Astrocyte of the cerebellum (primary cell): ENCODE results near the gene TUBGCP5.

Source experiments
- DNase-seq: peaks from one replicate; pipeline ENCODE4 v3.0.0-alpha.2; 2011; ENCODE audit warnings: low read depth
- H3K4me3 ChIP-seq: 2 replicates; pipeline ENCODE4 v1.5.1; 2011; ENCODE audit warnings: mild to moderate bottlenecking, low read depth, low read length, moderate library complexity
- in situ Hi-C: cut with HindIII; loops from 2 replicates; pipeline ENCODE4 v1.10.0; 2017; ENCODE audit warnings: low sequenced_read_pairs
- TF ChIP-seq, protein P1 (sequence below): IDR thresholded peaks from 2 replicates; pipeline ENCODE4 v1.5.1; 2012; ENCODE audit warnings: low read length, low read depth, moderate library complexity, mild to moderate bottlenecking; ENCODE audit errors: missing control alignments

TUBGCP5 gene

DNA sequence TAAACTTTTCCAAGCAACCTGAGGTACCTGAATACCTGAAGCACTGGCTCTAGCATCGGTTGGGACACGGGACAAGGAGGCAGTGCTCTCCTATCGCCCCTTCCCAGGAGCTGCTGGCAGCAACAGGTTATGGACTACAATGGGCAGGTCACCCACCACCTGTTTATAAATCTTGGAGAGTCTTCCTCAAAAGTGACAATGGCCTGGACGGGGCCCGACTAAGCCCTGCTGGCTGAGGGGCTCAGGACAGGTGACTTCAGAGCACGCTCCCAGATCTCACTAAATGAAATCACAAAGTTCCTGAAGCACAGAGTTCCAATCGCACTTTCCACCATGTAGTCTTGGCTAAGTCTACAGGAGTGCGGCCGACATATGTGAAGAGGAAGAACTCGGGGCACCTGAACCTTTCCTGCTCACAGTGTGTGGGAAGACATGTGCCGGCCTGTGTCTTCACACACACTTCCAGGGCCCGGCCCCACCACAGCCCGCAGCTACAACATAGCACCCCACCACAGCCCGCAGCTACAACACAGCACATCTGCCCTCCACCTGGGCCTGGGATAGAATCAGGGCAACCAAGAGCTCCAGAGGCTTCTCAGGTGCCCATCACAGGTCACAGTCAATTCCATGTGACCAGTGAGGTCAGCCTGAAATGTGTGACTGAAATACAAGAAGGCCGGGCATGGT lies 72.1 kb downstream of the TUBGCP5 start:
- TF ChIP-seq, protein P1, sequence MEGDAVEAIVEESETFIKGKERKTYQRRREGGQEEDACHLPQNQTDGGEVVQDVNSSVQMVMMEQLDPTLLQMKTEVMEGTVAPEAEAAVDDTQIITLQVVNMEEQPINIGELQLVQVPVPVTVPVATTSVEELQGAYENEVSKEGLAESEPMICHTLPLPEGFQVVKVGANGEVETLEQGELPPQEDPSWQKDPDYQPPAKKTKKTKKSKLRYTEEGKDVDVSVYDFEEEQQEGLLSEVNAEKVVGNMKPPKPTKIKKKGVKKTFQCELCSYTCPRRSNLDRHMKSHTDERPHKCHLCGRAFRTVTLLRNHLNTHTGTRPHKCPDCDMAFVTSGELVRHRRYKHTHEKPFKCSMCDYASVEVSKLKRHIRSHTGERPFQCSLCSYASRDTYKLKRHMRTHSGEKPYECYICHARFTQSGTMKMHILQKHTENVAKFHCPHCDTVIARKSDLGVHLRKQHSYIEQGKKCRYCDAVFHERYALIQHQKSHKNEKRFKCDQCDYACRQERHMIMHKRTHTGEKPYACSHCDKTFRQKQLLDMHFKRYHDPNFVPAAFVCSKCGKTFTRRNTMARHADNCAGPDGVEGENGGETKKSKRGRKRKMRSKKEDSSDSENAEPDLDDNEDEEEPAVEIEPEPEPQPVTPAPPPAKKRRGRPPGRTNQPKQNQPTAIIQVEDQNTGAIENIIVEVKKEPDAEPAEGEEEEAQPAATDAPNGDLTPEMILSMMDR, result no peak
- in situ Hi-C loops, result no loop called here
- no peak overlapping the region for H3K4me3 ChIP-seq
- no peak for DNase-seq

DNA sequence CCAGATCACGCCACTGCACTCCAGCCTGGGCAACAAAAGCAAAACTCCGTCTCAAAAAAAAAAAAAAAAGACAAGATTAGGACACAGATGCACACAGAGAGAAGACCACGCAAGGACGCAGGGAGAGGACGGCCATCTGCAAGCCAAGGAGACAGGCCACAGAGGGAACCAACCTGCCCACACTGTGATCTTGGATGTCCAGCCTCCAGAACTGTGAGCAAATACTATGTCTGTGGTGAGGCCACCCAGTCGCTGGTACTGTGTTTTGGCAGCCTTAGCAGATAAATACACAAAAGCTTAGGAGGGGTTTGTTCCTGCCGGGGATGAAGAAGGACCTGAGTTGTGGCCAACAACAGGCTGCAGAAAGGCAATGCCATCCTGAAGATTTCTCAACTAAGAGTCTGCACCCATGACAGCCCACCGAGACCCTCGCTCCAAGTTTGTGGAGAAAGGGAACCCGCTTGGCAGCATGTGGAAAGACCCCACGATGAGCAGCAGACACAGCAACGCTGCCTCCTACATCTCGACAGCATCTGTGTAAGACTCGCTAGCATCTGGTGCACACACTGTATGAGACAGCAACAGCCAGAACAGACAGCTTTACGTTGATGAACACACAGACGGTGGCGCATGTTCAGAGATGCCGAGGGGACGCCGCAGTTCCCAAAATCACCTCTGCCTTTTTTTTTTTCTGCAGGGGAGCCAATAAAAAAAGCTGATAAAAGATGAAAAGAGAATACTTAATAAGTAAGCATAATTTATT lies 72.9 kb downstream of the TUBGCP5 start:
- DNase-seq, result no peak
- in situ Hi-C loops, result no loop called here
- TF ChIP-seq, protein P1, result no peak
- H3K4me3 ChIP-seq, result no peak overlapping the region

DNA sequence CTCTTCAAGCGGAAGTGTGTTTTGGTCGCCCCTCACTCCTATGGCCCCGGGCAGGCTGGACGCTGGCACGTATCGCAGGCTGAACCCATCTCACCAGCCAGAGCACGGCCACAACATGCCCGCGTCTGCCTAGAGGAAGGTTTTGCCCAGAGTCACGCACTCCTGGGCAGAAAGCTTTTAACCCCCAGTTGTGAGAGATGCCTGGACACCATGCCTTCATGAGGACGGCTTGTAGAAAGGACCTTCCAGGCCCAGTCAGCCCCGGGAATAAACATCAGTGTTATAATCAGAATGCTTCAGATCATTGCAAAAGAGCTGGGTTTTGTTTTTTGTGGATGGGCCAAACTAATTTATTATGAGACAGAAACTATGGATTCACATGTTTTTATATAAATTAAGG lies 75.7 kb downstream of the TUBGCP5 start:
- in situ Hi-C loops, result no loop called here
- H3K4me3 ChIP-seq, result no peak overlapping the region
- no peak for DNase-seq
- TF ChIP-seq, protein P1, result no peak

DNA sequence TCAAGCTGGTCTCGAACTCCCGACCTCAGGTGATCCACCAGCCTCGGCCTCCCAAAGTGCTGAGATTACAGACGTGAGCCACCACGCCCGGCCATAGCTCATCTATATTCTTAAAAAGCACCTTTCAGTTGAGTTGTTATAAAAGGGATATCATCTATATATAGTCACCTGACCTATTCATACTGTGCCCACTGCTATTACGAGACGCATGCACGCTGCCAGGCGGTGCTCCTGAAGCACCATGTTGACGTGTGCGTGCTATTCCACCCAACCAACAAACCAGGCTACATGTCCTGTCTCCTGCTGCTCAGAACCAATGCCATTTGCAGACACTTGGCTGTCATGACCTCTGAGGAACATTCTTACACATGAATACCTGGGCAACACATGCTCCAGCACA lies 76.8 kb downstream of the TUBGCP5 start:
- DNase-seq, result no peak
- H3K4me3 ChIP-seq, result no peak overlapping the region
- in situ Hi-C loops, result no loop called here
- TF ChIP-seq, protein P1, result no peak

DNA sequence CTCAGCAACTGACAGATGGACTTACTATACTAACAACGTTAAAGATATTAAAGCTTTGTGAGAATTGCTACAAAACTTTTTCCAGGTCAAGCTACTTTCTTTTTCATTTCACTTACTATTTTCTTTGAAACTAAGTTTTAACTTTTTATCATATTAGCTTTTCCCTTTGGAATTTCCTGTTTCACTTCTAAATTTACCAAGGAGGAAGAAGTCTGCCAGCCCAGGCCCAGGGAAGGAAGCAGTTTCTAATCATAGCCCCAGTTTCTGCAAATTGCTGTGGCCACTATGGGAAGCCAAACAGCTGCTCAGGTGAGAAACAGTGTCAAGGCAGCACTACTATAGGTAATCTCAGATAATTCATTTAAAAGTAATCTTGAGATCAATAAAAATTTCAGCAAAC lies 77.6 kb downstream of the TUBGCP5 start:
- in situ Hi-C loops, result no loop called here
- DNase-seq, result no peak
- TF ChIP-seq, protein P1, result no peak
- no peak overlapping the region for H3K4me3 ChIP-seq

DNA sequence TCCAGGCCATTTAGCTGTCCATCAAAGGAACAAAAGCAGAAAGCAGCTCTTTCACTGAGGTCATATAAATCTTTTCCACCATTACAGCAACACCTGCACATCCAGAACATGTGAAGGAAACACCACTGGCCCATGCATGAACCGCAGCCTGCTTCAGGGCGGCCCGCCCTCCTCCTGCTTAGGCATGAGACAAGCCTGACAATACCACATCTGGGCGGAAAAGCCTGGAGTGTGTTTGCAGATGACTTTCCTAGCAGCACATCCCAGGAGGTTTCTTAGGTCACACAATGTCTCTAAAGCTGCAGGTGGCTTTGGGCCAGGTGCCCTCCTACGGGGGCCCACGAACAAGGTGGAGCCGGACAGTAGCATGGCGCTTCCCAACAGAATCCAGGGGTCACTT lies 78.8 kb downstream of the TUBGCP5 start:
- no peak overlapping the region for H3K4me3 ChIP-seq
- TF ChIP-seq, protein P1, result no peak
- no peak for DNase-seq
- in situ Hi-C loops, result no loop called here
